GM21576 (cell line): ENCODE data around the gene ISCA1.

Source experiments
- ATAC-seq: cut with Tn5 transposase; IDR thresholded peaks from one replicate; pipeline ENCODE4 v1.9.1; 2021; ENCODE audit warnings: mild to moderate bottlenecking, moderate library complexity; ENCODE audit not compliant: unreplicated experiment

ISCA1 gene

GRCh38 chr9:86238861-86239770 lies 43.2 kb downstream of the ISCA1 start:
- ATAC-seq = no peak

DNA sequence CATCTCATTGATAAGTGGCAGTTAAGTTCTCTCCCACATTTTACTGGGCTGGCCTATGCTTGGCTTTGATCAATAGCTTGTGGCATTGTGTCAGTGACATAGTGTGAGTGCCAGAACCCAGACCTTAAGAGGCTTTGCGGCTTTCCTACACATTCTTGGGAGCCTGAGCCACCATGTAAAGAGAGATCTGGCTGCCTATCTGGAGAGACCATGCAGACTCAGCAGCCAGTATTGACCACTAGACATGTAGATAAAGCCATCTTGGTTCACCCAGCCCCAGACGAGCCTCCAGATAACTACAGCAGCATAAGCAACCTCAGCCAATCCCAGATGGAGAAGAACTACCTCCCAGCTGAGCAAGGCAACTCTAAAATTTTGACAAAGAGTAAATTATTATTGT lies 51.5 kb downstream of the ISCA1 start:
- no peak for ATAC-seq

DNA sequence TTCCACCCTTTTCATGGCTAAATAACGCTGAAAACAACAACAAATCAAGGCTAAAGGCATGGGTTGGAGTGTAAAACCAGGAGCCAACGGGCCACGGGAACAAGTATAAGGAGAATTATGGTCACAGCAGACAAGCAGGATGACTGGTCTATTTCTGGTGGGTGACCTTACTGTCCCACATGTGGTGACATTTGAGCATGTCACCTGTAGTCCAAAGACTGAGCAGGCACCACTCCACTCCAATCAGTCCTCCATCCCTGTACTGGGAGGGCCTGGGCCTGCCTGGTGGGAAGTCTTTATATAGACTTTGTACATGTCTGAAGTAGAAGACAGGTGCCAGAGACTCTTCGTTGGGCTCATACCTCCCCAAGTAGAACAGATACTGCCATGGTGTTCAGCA lies 59.7 kb downstream of the ISCA1 start:
- no peak for ATAC-seq

DNA sequence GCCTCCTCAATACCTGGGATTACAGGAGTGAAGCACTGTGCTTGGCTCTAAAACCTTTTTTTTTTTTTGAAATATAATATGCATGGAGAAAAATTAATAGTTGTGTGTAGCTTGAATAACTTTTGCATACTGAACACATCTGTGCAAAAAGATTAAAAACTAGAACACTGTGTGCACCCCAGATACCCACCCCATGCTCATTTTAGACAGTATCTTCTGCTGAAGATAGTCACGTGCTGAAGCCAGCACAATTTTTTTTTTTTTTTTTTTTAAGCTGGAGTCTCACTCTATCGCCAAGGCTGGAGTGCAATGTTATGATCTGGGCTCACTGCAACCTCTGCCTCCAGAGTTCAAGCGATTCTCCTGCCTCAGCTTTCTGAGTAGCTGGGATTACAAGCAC lies 62.7 kb downstream of the ISCA1 start:
- ATAC-seq = no peak

GRCh38 chr9:86217076-86217755 lies 65.1 kb downstream of the ISCA1 start:
- no peak for ATAC-seq
